Smooth muscle cell (in vitro differentiated cells): ENCODE measurements around the gene CAPN14. TPM values are rescaled to one million over a fixed set of nuclear protein-coding genes. Genes with fewer than 3 reads are reported as not detected.

Experiments used
- DNase-seq: peaks from one replicate; lab custom pipeline; 2025; ENCODE audit not compliant: unreplicated experiment; lab: John Stamatoyannopoulos, UW
- H2AFZ ChIP-seq: fragments of 200-600 bp; sonication (generic); 2 replicates; pipeline ENCODE4 v1.6.0; 2016; ENCODE audit warnings: antibody characterized with exemption, low read depth, mild to moderate bottlenecking
- H3F3A ChIP-seq: fragments of 200-600 bp; sonication (generic); 2 replicates; pipeline ENCODE4 v1.6.0; 2017; ENCODE audit warnings: antibody characterized with exemption, low read depth
- H3K27ac ChIP-seq: fragments of 200-600 bp; sonication (generic); 2 replicates; pipeline ENCODE4 v1.5.1; 2016; ENCODE audit warnings: low read depth, mild to moderate bottlenecking
- H3K27me3 ChIP-seq: fragments of 200-600 bp; sonication (generic); 2 replicates; pipeline ENCODE4 v1.6.1; 2016; ENCODE audit warnings: low read depth, mild to moderate bottlenecking
- H3K36me3 ChIP-seq: fragments of 200-600 bp; sonication (generic); 2 replicates; pipeline ENCODE4 v1.5.1; 2016; ENCODE audit warnings: low read depth
- H3K4me1 ChIP-seq: fragments of 200-600 bp; sonication (generic); 2 replicates; pipeline ENCODE4 v1.5.1; 2016; ENCODE audit warnings: low read depth
- H3K4me2 ChIP-seq: fragments of 200-600 bp; sonication (generic); 2 replicates; pipeline ENCODE4 v1.6.0; 2016; ENCODE audit warnings: mild to moderate bottlenecking
- H3K4me3 ChIP-seq: fragments of 200-600 bp; sonication (generic); 2 replicates; pipeline ENCODE4 v1.5.1; 2016; ENCODE audit warnings: mild to moderate bottlenecking
- H3K79me2 ChIP-seq: fragments of 200-600 bp; sonication (generic); 2 replicates; pipeline ENCODE4 v1.6.0; 2016; ENCODE audit warnings: low read depth, mild to moderate bottlenecking
- H3K9ac ChIP-seq: fragments of 200-600 bp; sonication (generic); 2 replicates; pipeline ENCODE4 v1.6.0; 2016; ENCODE audit warnings: low read depth
- H3K9me3 ChIP-seq: fragments of 200-600 bp; sonication (generic); replicated peaks from 2 replicates; pipeline ENCODE4 v1.5.1; 2016; ENCODE audit warnings: low read depth
- H4K20me1 ChIP-seq: fragments of 200-600 bp; sonication (generic); 2 replicates; pipeline ENCODE4 v1.6.0; 2016; ENCODE audit warnings: low read depth
- WGBS: methylation state at CpG from one replicate; pipeline ENCODE4 v1.1.7; 2016; ENCODE audit warnings: low lambda C conversion rate; 5-methylcytosine and 5-hydroxymethylcytosine counted together
- polyA plus RNA-seq: library from polyadenylated mRNA; unstranded; fragments of >200 nt; fragmentation: Nextera tagmentation; extraction: Ambion mirVana; gene quantifications from 2 replicates; pipeline ENCODE4 v1.2.1, GENCODE V29; 2016
- total RNA-seq: library from RNA; depleted of rRNA; stranded (reverse); fragments of >200 nt; gene quantifications from 2 replicates; pipeline ENCODE4 v1.2.3, GENCODE V29; 2014
- TF ChIP-seq, protein P1 (sequence below): fragments of 200-600 bp; sonication (generic); IDR thresholded peaks from 2 replicates; pipeline ENCODE4 v1.5.1; 2017; ENCODE audit warnings: borderline replicate concordance, mild to moderate bottlenecking, antibody characterized with exemption; ENCODE audit not compliant: insufficient read depth, poor library complexity, severe bottlenecking

CAPN14 gene
- total and polyA plus RNA-seq, 2 experiments from 2014 or later = 0.13 to 0.55 TPM

DNA sequence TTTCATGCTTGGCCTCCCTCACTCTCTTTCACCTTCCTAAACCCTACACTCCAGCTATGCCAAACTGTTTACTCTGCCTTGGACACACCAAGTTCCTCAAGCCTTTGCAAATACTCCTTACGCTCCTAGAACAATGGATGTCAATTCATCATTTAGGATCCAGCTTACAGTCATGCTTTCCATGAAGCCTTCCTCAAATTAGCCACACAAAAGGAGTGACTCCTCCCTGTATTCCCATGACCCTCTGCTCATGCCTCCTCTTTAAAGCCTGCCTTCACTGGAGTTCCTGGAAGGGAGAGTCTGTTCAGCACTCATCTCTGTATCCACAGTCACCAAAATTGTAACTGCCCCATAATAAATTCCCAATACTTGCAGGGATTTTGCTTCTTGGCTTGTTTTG lies 15.9 kb upstream of the CAPN14 start:
- no peaks in the 10 kb centered on the region for H3K36me3 ChIP-seq
- no peak overlapping the region for H3K4me3 ChIP-seq
- WGBS = 92% methylated on average over 1 of the region's 1 CpG
- H2AFZ ChIP-seq = peak overlapping the region; percentile 52
- TF ChIP-seq, protein P1, sequence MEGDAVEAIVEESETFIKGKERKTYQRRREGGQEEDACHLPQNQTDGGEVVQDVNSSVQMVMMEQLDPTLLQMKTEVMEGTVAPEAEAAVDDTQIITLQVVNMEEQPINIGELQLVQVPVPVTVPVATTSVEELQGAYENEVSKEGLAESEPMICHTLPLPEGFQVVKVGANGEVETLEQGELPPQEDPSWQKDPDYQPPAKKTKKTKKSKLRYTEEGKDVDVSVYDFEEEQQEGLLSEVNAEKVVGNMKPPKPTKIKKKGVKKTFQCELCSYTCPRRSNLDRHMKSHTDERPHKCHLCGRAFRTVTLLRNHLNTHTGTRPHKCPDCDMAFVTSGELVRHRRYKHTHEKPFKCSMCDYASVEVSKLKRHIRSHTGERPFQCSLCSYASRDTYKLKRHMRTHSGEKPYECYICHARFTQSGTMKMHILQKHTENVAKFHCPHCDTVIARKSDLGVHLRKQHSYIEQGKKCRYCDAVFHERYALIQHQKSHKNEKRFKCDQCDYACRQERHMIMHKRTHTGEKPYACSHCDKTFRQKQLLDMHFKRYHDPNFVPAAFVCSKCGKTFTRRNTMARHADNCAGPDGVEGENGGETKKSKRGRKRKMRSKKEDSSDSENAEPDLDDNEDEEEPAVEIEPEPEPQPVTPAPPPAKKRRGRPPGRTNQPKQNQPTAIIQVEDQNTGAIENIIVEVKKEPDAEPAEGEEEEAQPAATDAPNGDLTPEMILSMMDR = no peak
- H4K20me1 ChIP-seq = peaks cover 27% of the 10 kb centered on the region
- H3K4me1 ChIP-seq = no peaks in the 10 kb centered on the region
- peaks cover 3% of the 10 kb centered on the region for H3F3A ChIP-seq
- no peaks in the 10 kb centered on the region for H3K27me3 ChIP-seq
- no peaks in the 10 kb centered on the region for H3K9me3 ChIP-seq
- no peak for DNase-seq
- H3K27ac ChIP-seq = no peak overlapping the region
- peaks cover 21% of the 10 kb centered on the region for H3K79me2 ChIP-seq
- H3K4me2 ChIP-seq = peak overlapping the region; percentile 89
- no peak overlapping the region for H3K9ac ChIP-seq

DNA sequence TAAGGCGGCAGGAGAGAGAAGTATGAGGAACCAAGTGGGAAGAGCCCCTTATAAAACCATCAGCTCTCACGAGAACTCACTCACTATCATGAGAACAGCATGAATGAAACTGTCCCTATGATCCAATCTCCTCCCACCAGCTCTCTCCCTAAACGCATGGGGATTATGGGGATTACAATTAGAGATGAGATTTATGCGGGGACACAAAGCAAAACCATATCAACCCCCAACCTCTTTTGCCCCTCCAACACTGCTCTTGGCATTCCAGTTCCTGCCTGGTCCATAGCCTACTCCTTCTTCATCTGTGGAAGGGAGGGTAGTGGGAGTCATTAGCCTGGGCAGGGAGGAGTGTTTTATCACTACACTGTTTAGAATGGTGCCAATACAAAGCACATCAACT lies 15.3 kb upstream of the CAPN14 start:
- no peak overlapping the region for H3K4me2 ChIP-seq
- no peak overlapping the region for H3K9ac ChIP-seq
- H3K36me3 ChIP-seq = no peaks in the 10 kb centered on the region
- peaks cover 3% of the 10 kb centered on the region for H3F3A ChIP-seq
- no peak for DNase-seq
- H3K27ac ChIP-seq = no peak overlapping the region
- peaks cover 17% of the 10 kb centered on the region for H3K79me2 ChIP-seq
- WGBS = 37% methylated on average over 4 of the region's 4 CpGs
- H4K20me1 ChIP-seq = peaks cover 21% of the 10 kb centered on the region
- TF ChIP-seq, protein P1 = no peak
- no peaks in the 10 kb centered on the region for H3K9me3 ChIP-seq
- H2AFZ ChIP-seq = no peak overlapping the region
- H3K4me1 ChIP-seq = no peaks in the 10 kb centered on the region
- no peaks in the 10 kb centered on the region for H3K27me3 ChIP-seq
- no peak overlapping the region for H3K4me3 ChIP-seq

DNA sequence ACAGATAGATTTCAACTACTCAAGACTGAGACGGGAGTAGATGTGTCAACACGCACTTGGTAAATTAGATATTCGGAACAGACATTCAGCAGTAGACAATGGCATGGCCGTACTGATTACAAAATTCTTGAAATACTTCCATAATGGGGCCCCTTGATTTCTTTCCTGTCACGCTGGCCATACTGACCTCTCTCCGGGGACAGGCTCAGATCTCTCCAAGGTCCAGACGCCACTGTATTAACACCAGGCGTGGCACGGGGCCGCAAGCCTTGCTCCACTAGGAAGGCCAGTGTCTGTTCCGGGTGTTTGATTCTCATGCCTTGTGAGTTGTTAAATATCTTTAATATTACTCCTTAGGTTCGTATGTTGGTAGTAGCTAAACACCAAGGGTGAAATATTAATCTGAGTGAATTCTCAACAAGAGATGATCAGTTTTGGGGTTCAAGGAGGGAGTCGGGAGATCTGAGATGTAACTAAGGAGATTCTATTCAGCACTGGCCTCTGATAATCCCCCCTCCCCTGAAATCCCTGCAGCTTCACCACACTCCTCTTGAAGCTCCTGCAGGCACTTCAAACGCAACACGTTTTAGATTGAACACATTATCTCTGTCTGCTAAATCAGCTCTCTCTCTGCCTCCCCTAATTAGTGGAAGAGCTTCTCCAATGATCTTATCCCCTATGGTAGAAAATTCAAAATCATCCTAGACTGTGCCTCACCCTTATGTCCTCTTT lies 14.4 kb upstream of the CAPN14 start:
- TF ChIP-seq, protein P1 = no peak
- 40% methylated on average over 15 of the region's 15 CpGs for WGBS

DNA sequence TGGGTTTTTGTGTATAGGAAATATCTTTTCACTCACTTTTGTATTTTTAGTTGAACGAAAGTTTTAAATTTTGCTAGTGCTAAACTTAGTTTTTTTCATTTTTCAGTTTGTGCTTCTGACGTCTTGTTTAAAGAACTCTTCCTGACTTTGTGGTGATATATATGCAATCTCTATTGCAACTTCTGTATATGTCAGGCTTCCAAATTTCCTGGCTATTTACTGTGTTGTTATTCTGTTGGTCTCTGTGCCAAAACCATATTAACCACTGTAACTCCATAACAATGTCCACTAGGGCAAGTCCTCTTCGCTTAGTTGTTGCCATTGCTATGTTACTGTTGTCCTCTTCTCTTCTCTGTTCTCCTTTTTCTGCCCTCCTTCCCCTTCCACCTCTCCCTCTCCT lies 13.4 kb upstream of the CAPN14 start:
- Histone ChIP-seq H3K36me3 (no peaks in the 10 kb centered on the region), H3F3A (peaks cover 3% of the 10 kb centered on the region), H3K9me3 (no peaks in the 10 kb centered on the region), H3K79me2 (peaks cover under 1% of the 10 kb centered on the region), H3K4me3 (no peak overlapping the region), H2AFZ (no peak overlapping the region), H4K20me1 (peaks cover 4% of the 10 kb centered on the region), H3K27ac (no peak overlapping the region), H3K4me1 (no peaks in the 10 kb centered on the region), H3K4me2 (no peak overlapping the region), H3K9ac (no peak overlapping the region), H3K27me3 (no peaks in the 10 kb centered on the region)
- 94% methylated on average over 3 of the region's 3 CpGs for WGBS
- DNase-seq = no peak
- TF ChIP-seq, protein P1 = no peak

More for the DNA sequence above, 14.4 kb upstream of the CAPN14 start:
- DNase-seq = no peak
- Histone ChIP-seq H3K4me3 (no peak overlapping the region), H3F3A (peaks cover 3% of the 10 kb centered on the region), H2AFZ (no peak overlapping the region), H3K9me3 (no peaks in the 10 kb centered on the region), H4K20me1 (peaks cover 14% of the 10 kb centered on the region), H3K27ac (no peak overlapping the region), H3K4me1 (no peaks in the 10 kb centered on the region), H3K4me2 (no peak overlapping the region), H3K79me2 (peaks cover 10% of the 10 kb centered on the region), H3K9ac (no peak overlapping the region), H3K36me3 (no peaks in the 10 kb centered on the region), H3K27me3 (no peaks in the 10 kb centered on the region)
